ENCODE results near the gene LGALS4. TPM values are rescaled to one million over a fixed set of nuclear protein-coding genes. Genes with fewer than 3 reads are reported as not detected.
A peak's percentile ranks its signal among the peaks of the same experiment; 100 is the strongest.

Gene LGALS4
- total RNA-seq, 1 donor from 2014 or later = 1.1 TPM

DNA sequence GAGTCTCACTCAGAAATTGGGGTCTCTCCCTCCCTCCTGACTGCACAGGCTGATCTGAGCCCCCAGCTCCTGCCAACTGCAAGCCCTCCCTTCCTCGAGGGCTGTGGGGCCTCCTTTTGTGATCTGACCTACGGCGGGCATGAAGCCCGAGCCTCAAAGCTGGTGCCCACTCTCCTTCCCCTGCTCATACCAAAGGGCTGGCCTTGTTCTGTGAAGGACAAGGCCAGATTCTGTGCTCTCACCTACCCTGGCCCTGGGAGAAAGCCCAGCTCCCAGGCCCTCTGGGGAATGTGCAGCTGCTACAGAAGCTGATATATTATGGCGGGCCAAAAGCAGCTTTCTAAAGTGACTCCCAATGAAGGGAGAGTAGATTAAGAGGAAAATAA is 27.8 kb upstream of the LGALS4 start:
- TF ChIP-seq, protein P1, sequence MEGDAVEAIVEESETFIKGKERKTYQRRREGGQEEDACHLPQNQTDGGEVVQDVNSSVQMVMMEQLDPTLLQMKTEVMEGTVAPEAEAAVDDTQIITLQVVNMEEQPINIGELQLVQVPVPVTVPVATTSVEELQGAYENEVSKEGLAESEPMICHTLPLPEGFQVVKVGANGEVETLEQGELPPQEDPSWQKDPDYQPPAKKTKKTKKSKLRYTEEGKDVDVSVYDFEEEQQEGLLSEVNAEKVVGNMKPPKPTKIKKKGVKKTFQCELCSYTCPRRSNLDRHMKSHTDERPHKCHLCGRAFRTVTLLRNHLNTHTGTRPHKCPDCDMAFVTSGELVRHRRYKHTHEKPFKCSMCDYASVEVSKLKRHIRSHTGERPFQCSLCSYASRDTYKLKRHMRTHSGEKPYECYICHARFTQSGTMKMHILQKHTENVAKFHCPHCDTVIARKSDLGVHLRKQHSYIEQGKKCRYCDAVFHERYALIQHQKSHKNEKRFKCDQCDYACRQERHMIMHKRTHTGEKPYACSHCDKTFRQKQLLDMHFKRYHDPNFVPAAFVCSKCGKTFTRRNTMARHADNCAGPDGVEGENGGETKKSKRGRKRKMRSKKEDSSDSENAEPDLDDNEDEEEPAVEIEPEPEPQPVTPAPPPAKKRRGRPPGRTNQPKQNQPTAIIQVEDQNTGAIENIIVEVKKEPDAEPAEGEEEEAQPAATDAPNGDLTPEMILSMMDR (IDR thresholded peaks at IDR 0.05; ENCODE audit: insufficient read depth, low read length, severe bottlenecking) = no peak
- no peak overlapping the region for H3K4me3 ChIP-seq (ENCODE audit: low read depth, low read length)
- DNase-seq (ENCODE audit: low read depth) = no peak
- H3K36me3 ChIP-seq (ENCODE audit: control insufficient read depth, insufficient read depth, low read length) = peaks cover 50% of the 10 kb centered on the region
- H3K27me3 ChIP-seq (ENCODE audit: control insufficient read depth, insufficient read depth, low read length) = no peaks in the 10 kb centered on the region
- FAIRE-seq = no peak

DNA sequence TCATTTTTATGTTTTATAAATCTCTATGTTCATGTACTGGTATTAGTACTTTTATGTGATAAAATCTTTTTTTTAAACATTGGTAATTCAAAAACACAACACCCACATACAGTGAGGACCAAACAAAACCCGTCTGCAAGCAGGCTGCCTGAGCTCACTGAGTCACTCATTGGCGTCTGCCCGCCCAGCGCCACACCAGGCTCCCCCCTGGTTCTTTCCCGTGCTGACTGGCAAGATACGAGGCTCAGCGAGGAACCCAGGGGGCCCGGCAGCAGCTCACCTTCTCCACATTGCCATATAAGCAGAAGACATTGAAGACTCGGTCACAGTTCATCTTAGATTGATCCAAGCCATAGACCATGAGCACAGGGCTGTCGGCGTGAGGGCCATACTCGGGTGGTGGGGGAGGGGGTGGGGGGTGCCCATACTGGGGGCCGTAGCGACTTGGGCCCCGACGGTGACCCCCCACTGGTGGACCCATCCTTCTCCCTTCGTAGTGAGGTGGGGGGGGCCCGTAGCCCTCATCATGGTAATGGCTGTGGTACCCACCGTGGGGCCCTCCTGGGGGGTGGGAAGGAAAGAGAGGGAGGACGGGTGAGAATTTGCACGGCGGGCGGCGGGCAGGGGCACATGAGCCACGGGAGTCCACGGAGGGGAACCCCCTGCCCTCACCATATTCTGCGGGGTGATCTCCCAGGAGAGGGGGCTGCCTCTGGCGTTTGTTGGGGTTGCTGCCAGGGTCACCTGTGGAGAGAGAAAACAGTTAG is 27.3 kb upstream of the LGALS4 start:
- DNase-seq (ENCODE audit: low read depth) = peak; percentile 35
- peaks cover 47% of the 10 kb centered on the region for H3K36me3 ChIP-seq (ENCODE audit: control insufficient read depth, insufficient read depth, low read length)
- H3K4me3 ChIP-seq (ENCODE audit: low read depth, low read length) = no peak overlapping the region
- FAIRE-seq = no peak
- TF ChIP-seq, protein P1 (IDR thresholded peaks at IDR 0.05; ENCODE audit: insufficient read depth, low read length, severe bottlenecking) = no peak
- H3K27me3 ChIP-seq (ENCODE audit: control insufficient read depth, insufficient read depth, low read length) = no peaks in the 10 kb centered on the region

DNA sequence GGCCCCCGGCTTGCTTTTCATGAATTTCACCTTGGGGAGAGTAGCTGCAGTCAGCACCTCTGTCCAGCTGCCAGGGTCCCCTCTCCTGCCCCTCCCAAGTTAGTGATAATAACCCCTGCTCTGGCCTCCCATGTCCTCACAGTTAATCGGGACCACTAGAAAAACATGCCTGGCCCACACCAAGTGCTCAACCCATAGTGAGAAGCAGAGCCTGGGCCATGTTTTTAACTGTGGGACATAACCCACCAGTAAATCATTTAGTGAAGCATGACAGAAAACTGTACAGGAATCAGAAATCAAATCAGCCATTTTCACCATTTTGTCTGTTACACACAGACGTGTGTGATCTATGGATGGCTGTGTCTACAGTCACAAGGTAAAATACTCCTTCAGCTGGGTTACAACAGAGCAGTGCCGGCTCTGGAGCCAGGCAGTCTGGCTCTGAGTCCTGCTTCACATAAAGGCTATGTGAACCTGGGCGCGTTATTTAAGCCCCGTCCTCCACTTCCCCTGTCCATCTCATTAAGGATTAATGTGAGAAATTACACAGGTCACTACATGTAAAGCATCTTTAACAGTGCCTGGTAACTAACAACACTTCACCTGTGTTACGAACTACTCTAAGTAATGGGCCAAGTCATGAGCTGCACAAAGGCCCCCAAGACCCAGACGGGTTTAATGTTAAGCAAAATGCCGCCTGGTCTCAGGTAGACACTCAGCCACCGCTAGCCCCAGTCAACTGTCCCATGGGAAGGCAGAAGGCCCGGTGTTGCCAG is 26.4 kb upstream of the LGALS4 start:
- FAIRE-seq (no peak), DNase-seq (ENCODE audit: low read depth) (peak; percentile 15)
- TF ChIP-seq, protein P1 (IDR thresholded peaks at IDR 0.05; ENCODE audit: insufficient read depth, low read length, severe bottlenecking) = no peak
- Histone ChIP-seq H3K36me3 (ENCODE audit: control insufficient read depth, insufficient read depth, low read length) (peaks cover 44% of the 10 kb centered on the region), H3K27me3 (ENCODE audit: control insufficient read depth, insufficient read depth, low read length) (no peaks in the 10 kb centered on the region), H3K4me3 (ENCODE audit: low read depth, low read length) (no peak overlapping the region)

DNA sequence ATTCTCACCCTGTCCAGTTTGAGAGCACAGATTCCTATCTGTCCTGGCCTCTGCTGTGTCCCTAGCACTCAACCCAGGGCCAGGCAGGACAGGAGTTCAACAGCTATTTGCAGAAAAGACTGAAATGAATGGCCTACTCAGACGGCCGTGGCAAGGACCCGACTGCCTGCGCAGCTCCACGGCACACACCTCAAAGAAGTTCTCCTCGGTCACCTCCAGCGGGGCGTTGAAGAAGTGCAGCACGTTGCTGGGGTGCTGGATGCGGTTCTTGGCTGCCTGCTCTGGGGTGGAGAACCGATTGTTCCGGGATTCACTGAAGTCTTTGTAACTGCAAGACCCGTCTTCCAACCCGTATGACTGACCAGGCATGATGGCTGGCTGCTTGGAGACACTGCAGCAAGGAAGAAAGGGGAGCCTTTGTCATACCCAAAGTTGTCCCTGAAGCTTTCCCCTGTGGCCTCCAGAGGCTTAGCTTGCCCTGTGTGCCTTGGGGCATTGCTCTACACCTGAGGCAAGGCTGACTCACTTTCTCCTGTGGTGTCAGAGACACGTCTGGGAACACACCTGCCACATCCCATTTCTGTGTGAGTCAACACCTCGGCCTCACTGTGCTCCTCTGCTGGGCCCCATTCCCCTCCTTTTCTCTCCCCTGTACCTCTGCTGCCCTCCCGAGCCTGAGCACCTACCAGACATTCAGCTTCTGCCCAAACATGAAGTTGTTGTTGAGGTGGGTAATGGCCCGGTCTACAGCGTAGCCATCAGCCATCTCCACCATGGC is 25.7 kb upstream of the LGALS4 start:
- TF ChIP-seq, protein P1 (IDR thresholded peaks at IDR 0.05; ENCODE audit: insufficient read depth, low read length, severe bottlenecking) = peak; percentile 75
- Histone ChIP-seq H3K4me3 (ENCODE audit: low read depth, low read length) (no peak overlapping the region), H3K27me3 (ENCODE audit: control insufficient read depth, insufficient read depth, low read length) (no peaks in the 10 kb centered on the region), H3K36me3 (ENCODE audit: control insufficient read depth, insufficient read depth, low read length) (peaks cover 36% of the 10 kb centered on the region)
- FAIRE-seq (peak; percentile 98), DNase-seq (ENCODE audit: low read depth) (peak; percentile 95)

DNA sequence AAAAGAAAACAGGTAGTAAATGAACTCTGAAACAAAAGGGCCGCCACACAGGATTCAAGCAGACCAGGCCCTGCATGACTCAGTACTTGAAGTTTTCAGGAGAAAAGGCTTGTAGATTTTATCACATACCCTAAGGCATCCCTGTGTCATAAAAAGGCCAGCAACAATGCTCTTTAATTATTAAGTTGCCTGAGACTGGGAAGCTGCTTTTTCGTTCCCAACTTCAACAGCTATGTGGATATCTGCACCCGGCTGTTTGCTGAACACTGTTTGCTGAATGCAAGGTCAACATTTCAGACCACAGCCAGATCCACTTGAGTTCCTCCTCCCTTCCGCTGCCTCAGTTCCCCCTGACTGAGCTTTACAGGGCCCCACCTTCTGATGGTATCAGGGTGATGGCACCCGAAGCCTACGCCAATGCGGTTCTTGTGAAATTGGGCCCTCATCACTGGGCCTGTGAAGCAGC is 24.9 kb upstream of the LGALS4 start:
- TF ChIP-seq, protein P1 (IDR thresholded peaks at IDR 0.05; ENCODE audit: insufficient read depth, low read length, severe bottlenecking) = no peak
- FAIRE-seq (no peak), DNase-seq (ENCODE audit: low read depth) (peak; percentile 79)
- Histone ChIP-seq H3K27me3 (ENCODE audit: control insufficient read depth, insufficient read depth, low read length) (no peaks in the 10 kb centered on the region), H3K4me3 (ENCODE audit: low read depth, low read length) (no peak overlapping the region), H3K36me3 (ENCODE audit: control insufficient read depth, insufficient read depth, low read length) (peaks cover 30% of the 10 kb centered on the region)
